ENCODE data around the gene DLG2. TPM values are rescaled to one million over a fixed set of nuclear protein-coding genes. Genes with fewer than 3 reads are reported as not detected.

The DLG2 gene
- total RNA-seq, 1 donor from 2014 or later: 5.9 TPM

DNA sequence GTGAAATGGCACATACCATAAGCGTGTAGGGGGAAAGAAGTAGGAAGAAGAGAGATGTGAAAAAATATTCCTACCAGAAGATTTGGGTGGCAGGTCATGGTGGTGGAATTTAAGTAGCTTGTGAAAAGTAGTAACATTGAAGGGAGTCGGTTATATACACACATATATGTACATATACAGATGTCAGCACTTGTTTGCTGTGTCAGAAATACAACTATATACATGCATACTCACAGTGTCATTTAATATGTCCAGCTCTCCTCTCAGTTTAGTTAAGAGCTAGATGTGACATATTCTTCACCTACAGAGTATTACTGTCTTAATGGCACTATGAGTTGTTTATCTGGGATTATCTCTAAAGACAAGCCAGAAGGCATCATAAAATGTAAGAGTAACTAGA lies 1353.6 kb downstream of the DLG2 start:
- Mint-ChIP-seq H3K27ac (no peak overlapping the region), H3K27me3 (no peaks in the 10 kb centered on the region), H3K4me3 (no peak overlapping the region), H3K9me3 (no peaks in the 10 kb centered on the region), H3K36me3 (no peaks in the 10 kb centered on the region), H3K4me1 (ENCODE audit: unreplicated experiment) (no peaks in the 10 kb centered on the region)
- TF ChIP-seq CTCF (conservative IDR thresholded peaks at IDR 0.05): no peak
- no peak for DNase-seq (ENCODE audit: extremely low spot score, unreplicated experiment)

- Mint-ChIP-seq H3K27ac (no peak overlapping the region), H3K9me3 (no peaks in the 10 kb centered on the region), H3K36me3 (no peaks in the 10 kb centered on the region), H3K4me1 (ENCODE audit: unreplicated experiment) (no peaks in the 10 kb centered on the region), H3K4me3 (no peak overlapping the region), H3K27me3 (peaks cover 3% of the 10 kb centered on the region)
- TF ChIP-seq CTCF (conservative IDR thresholded peaks at IDR 0.05): no peak
- no peak for DNase-seq (ENCODE audit: extremely low spot score, unreplicated experiment)
Measured at GRCh38 chr11:84270466-84270865, 1356.7 kb downstream of the DLG2 start.

DNA sequence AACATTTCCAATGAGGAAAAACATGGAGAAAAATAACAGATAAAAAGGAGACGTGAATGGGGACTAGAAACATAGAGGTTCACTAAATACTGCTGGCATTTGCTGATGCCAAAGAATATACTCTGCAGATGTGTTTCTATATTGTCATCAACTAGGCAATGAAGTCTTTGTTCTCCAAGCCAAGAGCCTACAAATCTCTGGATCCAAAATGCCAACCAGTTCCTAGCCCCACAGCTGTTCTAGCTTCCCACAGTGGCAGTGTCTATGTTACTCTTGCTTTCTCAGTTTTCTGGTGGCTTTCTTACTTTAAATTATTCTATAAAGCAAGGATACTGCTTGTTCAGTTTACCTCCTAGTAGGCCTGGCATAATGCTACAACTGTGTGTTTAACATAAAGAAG lies 1363.1 kb downstream of the DLG2 start:
- TF ChIP-seq CTCF (conservative IDR thresholded peaks at IDR 0.05): no peak
- no peak overlapping the region for H3K27ac Mint-ChIP-seq
- H3K9me3 Mint-ChIP-seq: no peaks in the 10 kb centered on the region
- no peaks in the 10 kb centered on the region for H3K4me1 Mint-ChIP-seq (ENCODE audit: unreplicated experiment)
- no peaks in the 10 kb centered on the region for H3K36me3 Mint-ChIP-seq
- H3K4me3 Mint-ChIP-seq: no peak overlapping the region
- peaks cover 6% of the 10 kb centered on the region for H3K27me3 Mint-ChIP-seq
- DNase-seq (ENCODE audit: extremely low spot score, unreplicated experiment): no peak

- H3K27me3 Mint-ChIP-seq: peaks cover 6% of the 10 kb centered on the region
- no peaks in the 10 kb centered on the region for H3K4me1 Mint-ChIP-seq (ENCODE audit: unreplicated experiment)
- no peak for DNase-seq (ENCODE audit: extremely low spot score, unreplicated experiment)
- H3K27ac Mint-ChIP-seq: no peak overlapping the region
- H3K9me3 Mint-ChIP-seq: no peaks in the 10 kb centered on the region
- no peak overlapping the region for H3K4me3 Mint-ChIP-seq
- H3K36me3 Mint-ChIP-seq: no peaks in the 10 kb centered on the region
- TF ChIP-seq CTCF (conservative IDR thresholded peaks at IDR 0.05): peak; percentile 40
Measured at GRCh38 chr11:84261707-84262106, 1365.4 kb downstream of the DLG2 start.

DNA sequence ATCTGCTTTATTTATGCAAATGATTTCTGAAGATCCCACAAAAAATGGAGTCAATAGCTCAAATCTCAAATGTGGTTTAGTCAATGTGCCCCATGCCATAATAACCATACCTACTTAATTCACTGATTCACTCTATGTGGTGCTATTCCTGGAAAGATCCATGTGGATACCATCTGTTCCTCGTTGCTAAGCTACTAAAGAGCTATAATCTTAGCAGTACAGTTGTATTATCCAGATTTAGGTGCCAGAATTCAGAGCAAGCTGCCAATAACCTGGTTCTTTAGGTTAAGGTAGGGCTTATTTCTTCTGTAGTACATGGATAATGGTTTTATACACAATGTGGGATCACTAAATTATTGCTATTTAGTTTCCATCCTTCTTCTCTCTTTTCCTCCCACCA lies 1366.3 kb downstream of the DLG2 start:
- H3K27me3 Mint-ChIP-seq: peaks cover 3% of the 10 kb centered on the region
- DNase-seq (ENCODE audit: extremely low spot score, unreplicated experiment): no peak
- H3K4me3 Mint-ChIP-seq: no peak overlapping the region
- no peaks in the 10 kb centered on the region for H3K36me3 Mint-ChIP-seq
- H3K27ac Mint-ChIP-seq: no peak overlapping the region
- H3K9me3 Mint-ChIP-seq: no peaks in the 10 kb centered on the region
- no peak for TF ChIP-seq CTCF (conservative IDR thresholded peaks at IDR 0.05)
- H3K4me1 Mint-ChIP-seq (ENCODE audit: unreplicated experiment): no peaks in the 10 kb centered on the region

DNA sequence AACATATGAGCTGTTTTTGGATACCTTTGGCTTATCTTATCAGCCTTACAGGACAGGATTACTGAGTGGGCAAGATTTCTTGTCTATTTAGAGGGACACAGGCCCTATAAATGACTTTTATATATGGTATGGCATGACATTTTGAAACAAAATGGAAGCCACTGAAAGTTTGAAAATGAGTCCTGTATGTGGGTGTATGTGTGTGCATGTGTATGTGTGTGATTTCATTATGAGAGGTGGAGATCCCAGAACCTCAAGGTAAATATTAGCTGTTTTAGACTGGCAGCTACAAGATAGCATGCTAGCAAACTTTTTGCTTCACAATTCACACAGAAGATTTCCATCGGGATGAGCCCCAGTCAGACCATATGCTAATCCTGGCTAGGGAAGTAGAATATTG lies 1370.5 kb downstream of the DLG2 start:
- no peaks in the 10 kb centered on the region for H3K36me3 Mint-ChIP-seq
- no peak for DNase-seq (ENCODE audit: extremely low spot score, unreplicated experiment)
- no peak overlapping the region for H3K27ac Mint-ChIP-seq
- H3K9me3 Mint-ChIP-seq: peaks cover 4% of the 10 kb centered on the region
- TF ChIP-seq CTCF (conservative IDR thresholded peaks at IDR 0.05): no peak
- H3K4me1 Mint-ChIP-seq (ENCODE audit: unreplicated experiment): no peaks in the 10 kb centered on the region
- H3K4me3 Mint-ChIP-seq: no peak overlapping the region
- H3K27me3 Mint-ChIP-seq: no peaks in the 10 kb centered on the region
